LHCN-M2 (cell line): ENCODE data around the gene GON4L. TPM values are rescaled to one million over a fixed set of nuclear protein-coding genes. Genes with fewer than 3 reads are reported as not detected.
"Not testable (repeated sequence)": the region's sequence is repeated elsewhere in the genome, so short reads cannot be mapped to it uniquely, and the experiment has no call there.

Experiments
- DNase-seq: peaks from one replicate; pipeline ENCODE4 v3.0.0-alpha.2; 2012; ENCODE audit warnings: low read depth
- total RNA-seq: library from RNA; depleted of rRNA; stranded (reverse); fragments of >200 nt; gene quantifications from 2 replicates; pipeline ENCODE4 v1.2.3, GENCODE V29; 2014

GON4L gene
- total RNA-seq, 1 experiment from 2014 or later, result 21.1 TPM

- DNase-seq, result no peak
Measured at GRCh38 chr1:155872527-155872926, 15.5 kb upstream of the GON4L start.

- no peak for DNase-seq
Measured at GRCh38 chr1:155871390-155871789, 14.4 kb upstream of the GON4L start.

GRCh38 chr1:155867766-155868165 is 10.8 kb upstream of the GON4L start:
- no peak for DNase-seq

- peak; percentile 34 for DNase-seq
Measured at GRCh38 chr1:155864393-155864792, 7.4 kb upstream of the GON4L start.

GRCh38 chr1:155861896-155862295 is 4.9 kb upstream of the GON4L start:
- DNase-seq, result no peak

GRCh38 chr1:155860970-155861510 is 4.0 kb upstream of the GON4L start:
- no peak for DNase-seq

- peak; percentile 68 for DNase-seq
Measured at GRCh38 chr1:155859881-155860871, 3.2 kb upstream of the GON4L start.

- peak; percentile 94 for DNase-seq
Measured at GRCh38 chr1:155859234-155859829, 2.3 kb upstream of the GON4L start, which contains the start of gene SYT11. Gene SYT11 (plus strand): TSS chr1:155859567. CDS start chr1:155859762, 195 bp downstream.

GRCh38 chr1:155858800-155859233 is 1.8 kb upstream of the GON4L start:
- no peak for DNase-seq

- DNase-seq, result no peak
Measured at GRCh38 chr1:155856257-155856974, 598 bp downstream of the GON4L start.

GRCh38 chr1:155850345-155850744 is 6.7 kb downstream of the GON4L start:
- no peak for DNase-seq

GRCh38 chr1:155847823-155848529 is 9.0 kb downstream of the GON4L start:
- no peak for DNase-seq

- no peak for DNase-seq
Measured at GRCh38 chr1:155844860-155845421, 12.1 kb downstream of the GON4L start.

- no peak for DNase-seq
Measured at GRCh38 chr1:155840386-155840785, 16.6 kb downstream of the GON4L start.

GRCh38 chr1:155835548-155835947 is 21.5 kb downstream of the GON4L start:
- no peak for DNase-seq

GRCh38 chr1:155834927-155835399 is 22.1 kb downstream of the GON4L start:
- not testable (repeated sequence) for DNase-seq

GRCh38 chr1:155834296-155834926 is 22.6 kb downstream of the GON4L start:
- peak; percentile 50 for DNase-seq

- DNase-seq, result no peak
Measured at GRCh38 chr1:155833665-155834295, 23.2 kb downstream of the GON4L start.

- DNase-seq, result no peak
Measured at GRCh38 chr1:155831279-155831976, 25.6 kb downstream of the GON4L start.
